BLaER1 (cell line): Measurements from ENCODE around the gene C1orf159.

Source experiments
- H3K27ac ChIP-seq: shearing (Covaris generic); formaldehyde crosslinking; 2 replicates; pipeline ENCODE4 v1.8.1; 2022
- H3K27me3 ChIP-seq: shearing (Covaris generic); formaldehyde crosslinking; 2 replicates; pipeline ENCODE4 v1.8.1; 2022
- H3K36me3 ChIP-seq: shearing (Covaris generic); formaldehyde crosslinking; 2 replicates; pipeline ENCODE4 v1.8.1; 2022
- H3K4me1 ChIP-seq: shearing (Covaris generic); formaldehyde crosslinking; 2 replicates; pipeline ENCODE4 v1.8.1; 2022
- H3K4me2 ChIP-seq: shearing (Covaris generic); formaldehyde crosslinking; 2 replicates; pipeline ENCODE4 v1.8.1; 2022
- H3K4me3 ChIP-seq: shearing (Covaris generic); formaldehyde crosslinking; 2 replicates; pipeline ENCODE4 v1.8.1; 2022
- H3K9ac ChIP-seq: shearing (Covaris generic); formaldehyde crosslinking; 2 replicates; pipeline ENCODE4 v1.8.1; 2022
- H3K9me3 ChIP-seq: shearing (Covaris generic); formaldehyde crosslinking; 2 replicates; pipeline ENCODE4 v1.8.1; 2022
- H4K20me1 ChIP-seq: shearing (Covaris generic); formaldehyde crosslinking; 2 replicates; pipeline ENCODE4 v1.8.1; 2022
- Cebpa-rat ChIP-seq: shearing (Covaris generic); IDR thresholded peaks from 2 replicates; pipeline ENCODE4 v1.8.1; 2022

Gene C1orf159

GRCh38 chr1:1075148-1075935, 40.5 kb downstream of the C1orf159 start:
- Histone ChIP-seq H3K4me3 (no peak overlapping the region), H3K9me3 (no peaks in the 10 kb centered on the region), H3K36me3 (no peaks in the 10 kb centered on the region), H3K27me3 (peaks cover 31% of the 10 kb centered on the region), H3K4me2 (no peak overlapping the region), H3K4me1 (peaks cover 33% of the 10 kb centered on the region), H3K9ac (no peak overlapping the region), H3K27ac (no peak overlapping the region), H4K20me1 (no peaks in the 10 kb centered on the region)
- TF ChIP-seq Cebpa-rat, result no peak

GRCh38 chr1:1074631-1075147, 41.2 kb downstream of the C1orf159 start:
- H4K20me1 ChIP-seq, result peaks cover 6% of the 10 kb centered on the region
- no peaks in the 10 kb centered on the region for H3K9me3 ChIP-seq
- H3K4me2 ChIP-seq, result no peak overlapping the region
- H3K27me3 ChIP-seq, result peaks cover 31% of the 10 kb centered on the region
- H3K4me1 ChIP-seq, result peaks cover 33% of the 10 kb centered on the region
- TF ChIP-seq Cebpa-rat, result no peak
- no peak overlapping the region for H3K9ac ChIP-seq
- H3K4me3 ChIP-seq, result no peak overlapping the region
- H3K27ac ChIP-seq, result no peak overlapping the region
- H3K36me3 ChIP-seq, result no peaks in the 10 kb centered on the region

GRCh38 chr1:1073743-1074587, 41.9 kb downstream of the C1orf159 start, which contains the start of gene RNF223:
RNF223 (minus strand) TSS chr1:1074306; CDS start chr1:1072566, 1,740 bp downstream.
- no peaks in the 10 kb centered on the region for H3K36me3 ChIP-seq
- H3K27me3 ChIP-seq, result peaks cover 31% of the 10 kb centered on the region
- no peak within 1 kb of the TSS for H3K4me3 ChIP-seq
- H3K9me3 ChIP-seq, result no peaks in the 10 kb centered on the region
- no peak within 1 kb of the TSS for H3K9ac ChIP-seq
- peaks cover 33% of the 10 kb centered on the region for H3K4me1 ChIP-seq
- peaks cover 10% of the 10 kb centered on the region for H4K20me1 ChIP-seq
- no peak within 1 kb of the TSS for H3K4me2 ChIP-seq
- H3K27ac ChIP-seq, result no peak within 1 kb of the TSS
- no peak for TF ChIP-seq Cebpa-rat

GRCh38 chr1:1072849-1073742, 42.8 kb downstream of the C1orf159 start:
- no peak overlapping the region for H3K4me3 ChIP-seq
- no peaks in the 10 kb centered on the region for H3K36me3 ChIP-seq
- H3K27ac ChIP-seq, result no peak overlapping the region
- peaks cover 15% of the 10 kb centered on the region for H4K20me1 ChIP-seq
- no peak overlapping the region for H3K9ac ChIP-seq
- no peaks in the 10 kb centered on the region for H3K9me3 ChIP-seq
- TF ChIP-seq Cebpa-rat, result no peak
- H3K4me1 ChIP-seq, result peaks cover 39% of the 10 kb centered on the region
- H3K4me2 ChIP-seq, result no peak overlapping the region
- peaks cover 27% of the 10 kb centered on the region for H3K27me3 ChIP-seq

GRCh38 chr1:1072299-1072848, 43.5 kb downstream of the C1orf159 start:
- Histone ChIP-seq H3K27ac (no peak overlapping the region), H3K9ac (no peak overlapping the region), H3K4me1 (peaks cover 46% of the 10 kb centered on the region)

GRCh38 chr1:1071486-1072298, 44.2 kb downstream of the C1orf159 start:
- Histone ChIP-seq H3K4me1 (peaks cover 53% of the 10 kb centered on the region), H3K4me2 (peak overlapping the region; percentile 98), H3K4me3 (no peak overlapping the region), H3K36me3 (no peaks in the 10 kb centered on the region), H3K27ac (no peak overlapping the region; the same call in 1 of the 2 replicates), H4K20me1 (peaks cover 29% of the 10 kb centered on the region), H3K27me3 (peaks cover 25% of the 10 kb centered on the region), H3K9ac (no peak overlapping the region), H3K9me3 (no peaks in the 10 kb centered on the region)
- TF ChIP-seq Cebpa-rat, result no peak

More at GRCh38 chr1:1072299-1072848, 43.5 kb downstream of the C1orf159 start:
- TF ChIP-seq Cebpa-rat, result no peak
- H3K27me3 ChIP-seq, result peaks cover 22% of the 10 kb centered on the region
- no peak overlapping the region for H3K4me3 ChIP-seq
- H3K4me2 ChIP-seq, result no peak overlapping the region
- peaks cover 22% of the 10 kb centered on the region for H4K20me1 ChIP-seq
- no peaks in the 10 kb centered on the region for H3K9me3 ChIP-seq
- no peaks in the 10 kb centered on the region for H3K36me3 ChIP-seq

GRCh38 chr1:1069711-1070676, 45.9 kb downstream of the C1orf159 start:
- H3K9me3 ChIP-seq, result no peaks in the 10 kb centered on the region
- peaks cover 22% of the 10 kb centered on the region for H3K27me3 ChIP-seq
- H3K4me1 ChIP-seq, result peaks cover 68% of the 10 kb centered on the region
- TF ChIP-seq Cebpa-rat, result no peak
- peak overlapping the region; percentile 70 for H3K4me3 ChIP-seq
- H3K4me2 ChIP-seq, result peak overlapping the region; percentile 98
- peak overlapping the region; percentile 72 for H3K27ac ChIP-seq
- peaks cover 33% of the 10 kb centered on the region for H4K20me1 ChIP-seq
- no peaks in the 10 kb centered on the region for H3K36me3 ChIP-seq
- peak overlapping the region; percentile 60 for H3K9ac ChIP-seq
